ENCODE data around the gene RB1. TPM values are rescaled to one million over a fixed set of nuclear protein-coding genes. Genes with fewer than 3 reads are reported as not detected.

The RB1 gene
- total RNA-seq, 1 experiment from 2014 or later, result 18.8 TPM

- POLR2A ChIA-PET, result no interaction called here
- no peak for ATAC-seq
Observed at GRCh38 chr13:48255954-48256353, 47.6 kb upstream of the RB1 start.

More at GRCh38 chr13:48255954-48256353, 47.6 kb upstream of the RB1 start:
- CTCF ChIA-PET, result no interaction called here
- Mint-ChIP-seq H3K9me3 (no peaks in the 10 kb centered on the region), H3K36me3 (peaks cover 56% of the 10 kb centered on the region), H3K27ac (no peak overlapping the region), H3K4me3 (no peak overlapping the region), H3K27me3 (ENCODE audit: low read depth) (no peaks in the 10 kb centered on the region), H3K4me1 (no peaks in the 10 kb centered on the region; the same call in 1 of the 2 replicates)
- DNase-seq (ENCODE audit: low spot score), result no peak
- TF ChIP-seq HMGXB4 (CRISPR knock-in tag; IDR thresholded peaks at IDR 0.05), result no peak
- TF ChIP-seq ZNF219 (CRISPR knock-in tag; IDR thresholded peaks at IDR 0.05; ENCODE audit: borderline replicate concordance), result no peak
- TF ChIP-seq ATF3 (CRISPR knock-in tag; conservative IDR thresholded peaks at IDR 0.05), result no peak
- no peak for TF ChIP-seq E2F1 (CRISPR knock-in tag; IDR thresholded peaks at IDR 0.05)
- no peak for TF ChIP-seq ZNF281 (CRISPR knock-in tag; IDR thresholded peaks at IDR 0.05)
- no peak for TF ChIP-seq MXD4 (CRISPR knock-in tag; IDR thresholded peaks at IDR 0.05; ENCODE audit: borderline replicate concordance)
- TF ChIP-seq, protein P1, sequence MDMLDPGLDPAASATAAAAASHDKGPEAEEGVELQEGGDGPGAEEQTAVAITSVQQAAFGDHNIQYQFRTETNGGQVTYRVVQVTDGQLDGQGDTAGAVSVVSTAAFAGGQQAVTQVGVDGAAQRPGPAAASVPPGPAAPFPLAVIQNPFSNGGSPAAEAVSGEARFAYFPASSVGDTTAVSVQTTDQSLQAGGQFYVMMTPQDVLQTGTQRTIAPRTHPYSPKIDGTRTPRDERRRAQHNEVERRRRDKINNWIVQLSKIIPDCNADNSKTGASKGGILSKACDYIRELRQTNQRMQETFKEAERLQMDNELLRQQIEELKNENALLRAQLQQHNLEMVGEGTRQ (CRISPR knock-in tag; IDR thresholded peaks at IDR 0.05), result no peak
- no peak for TF ChIP-seq FOXJ3 (CRISPR knock-in tag; IDR thresholded peaks at IDR 0.05; ENCODE audit: borderline replicate concordance)
- TF ChIP-seq CREB1 (CRISPR knock-in tag; IDR thresholded peaks at IDR 0.05), result no peak
- TF ChIP-seq HMGA2 (CRISPR knock-in tag; IDR thresholded peaks at IDR 0.05), result no peak
- TF ChIP-seq ZSCAN18 (CRISPR knock-in tag; IDR thresholded peaks at IDR 0.05), result no peak
- TF ChIP-seq, protein P2, sequence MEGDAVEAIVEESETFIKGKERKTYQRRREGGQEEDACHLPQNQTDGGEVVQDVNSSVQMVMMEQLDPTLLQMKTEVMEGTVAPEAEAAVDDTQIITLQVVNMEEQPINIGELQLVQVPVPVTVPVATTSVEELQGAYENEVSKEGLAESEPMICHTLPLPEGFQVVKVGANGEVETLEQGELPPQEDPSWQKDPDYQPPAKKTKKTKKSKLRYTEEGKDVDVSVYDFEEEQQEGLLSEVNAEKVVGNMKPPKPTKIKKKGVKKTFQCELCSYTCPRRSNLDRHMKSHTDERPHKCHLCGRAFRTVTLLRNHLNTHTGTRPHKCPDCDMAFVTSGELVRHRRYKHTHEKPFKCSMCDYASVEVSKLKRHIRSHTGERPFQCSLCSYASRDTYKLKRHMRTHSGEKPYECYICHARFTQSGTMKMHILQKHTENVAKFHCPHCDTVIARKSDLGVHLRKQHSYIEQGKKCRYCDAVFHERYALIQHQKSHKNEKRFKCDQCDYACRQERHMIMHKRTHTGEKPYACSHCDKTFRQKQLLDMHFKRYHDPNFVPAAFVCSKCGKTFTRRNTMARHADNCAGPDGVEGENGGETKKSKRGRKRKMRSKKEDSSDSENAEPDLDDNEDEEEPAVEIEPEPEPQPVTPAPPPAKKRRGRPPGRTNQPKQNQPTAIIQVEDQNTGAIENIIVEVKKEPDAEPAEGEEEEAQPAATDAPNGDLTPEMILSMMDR (IDR thresholded peaks at IDR 0.05), result no peak
